ENCODE results near the gene LAMC3. TPM values are rescaled to one million over a fixed set of nuclear protein-coding genes. Genes with fewer than 3 reads are reported as not detected.

Gene LAMC3
- total RNA-seq, 1 donor from 2014 or later: 1.6 TPM

DNA sequence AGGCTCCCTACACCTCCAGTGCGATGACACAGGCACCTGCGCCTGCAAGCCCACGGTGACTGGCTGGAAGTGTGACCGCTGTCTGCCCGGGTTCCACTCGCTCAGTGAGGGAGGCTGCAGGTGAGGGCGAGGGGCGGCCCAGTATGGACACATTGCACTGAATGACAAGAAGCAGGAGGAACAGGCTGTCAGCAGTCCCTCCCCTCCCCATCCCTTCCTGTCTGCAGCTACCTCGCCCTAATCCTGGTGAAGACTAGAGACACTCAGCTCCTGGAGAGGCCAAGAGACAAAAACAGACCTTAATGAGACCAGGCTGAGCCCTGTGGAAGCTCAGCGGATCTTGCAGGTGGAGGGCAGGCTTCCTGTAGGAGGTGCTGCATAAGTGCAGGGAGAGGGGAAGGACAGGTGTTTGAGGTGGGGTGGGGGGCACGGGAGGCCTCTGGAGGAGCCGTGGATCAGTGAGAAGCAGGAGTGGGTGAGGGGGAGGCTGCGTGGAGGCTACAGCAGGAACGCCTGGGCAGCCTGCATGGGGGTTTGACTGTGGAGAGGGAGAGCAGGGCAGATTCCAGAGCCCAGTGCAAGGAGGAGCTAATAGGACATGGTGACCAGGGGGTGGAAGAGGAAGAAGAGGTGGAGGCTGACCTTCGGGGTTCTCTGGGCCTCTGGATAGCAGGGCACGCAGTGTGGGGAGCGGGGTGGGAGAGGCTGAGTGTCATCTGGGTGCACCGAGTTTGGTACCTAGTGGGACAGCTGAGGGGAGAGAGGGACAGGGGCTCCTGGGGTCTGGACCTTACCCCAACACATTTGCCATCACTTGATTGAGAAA, 30.4 kb downstream of the LAMC3 start:
- intact Hi-C loops (cut with DNase I): no loop called here
- H3K9me3 ChIP-seq: no peaks in the 10 kb centered on the region
- H3K4me3 ChIP-seq: no peak overlapping the region
- no peak overlapping the region for H3K27ac ChIP-seq
- peaks cover 6% of the 10 kb centered on the region in 2 donors for H3K4me1 ChIP-seq
- TF ChIP-seq CTCF (IDR thresholded peaks at IDR 0.05): no peak
- DNase-seq (ENCODE audit: low spot score in 2 of 2): no peak
- no peaks in the 10 kb centered on the region for H3K36me3 ChIP-seq
- H3K27me3 ChIP-seq: no peaks in the 10 kb centered on the region

DNA sequence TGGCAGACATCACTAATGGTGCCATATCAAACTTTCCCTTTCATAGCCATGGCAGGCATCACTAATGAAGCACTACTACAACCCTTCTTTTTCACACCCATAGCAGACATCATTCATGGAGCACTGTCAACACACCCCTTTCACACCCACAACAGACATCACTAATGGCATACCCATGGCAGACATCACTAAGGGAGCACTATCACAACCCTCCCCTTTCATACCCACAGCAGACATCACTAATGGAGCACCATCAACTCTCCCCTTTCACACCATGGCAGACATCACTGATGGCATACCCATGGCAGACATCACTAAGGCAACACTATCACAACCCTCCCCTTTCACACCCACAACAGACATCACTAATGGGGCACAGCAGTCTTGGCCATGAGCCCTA, 33.7 kb downstream of the LAMC3 start:
- Histone ChIP-seq H3K4me1 (peaks cover 0 to 1% of the 10 kb centered on the region in 2 donors), H3K27me3 (no peaks in the 10 kb centered on the region), H3K4me3 (no peak overlapping the region), H3K27ac (no peak overlapping the region), H3K9me3 (no peaks in the 10 kb centered on the region), H3K36me3 (no peaks in the 10 kb centered on the region)
- no peak for DNase-seq (ENCODE audit: low spot score in 2 of 2)
- no peak for TF ChIP-seq CTCF (IDR thresholded peaks at IDR 0.05)
- intact Hi-C loops (cut with DNase I): no loop called here

DNA sequence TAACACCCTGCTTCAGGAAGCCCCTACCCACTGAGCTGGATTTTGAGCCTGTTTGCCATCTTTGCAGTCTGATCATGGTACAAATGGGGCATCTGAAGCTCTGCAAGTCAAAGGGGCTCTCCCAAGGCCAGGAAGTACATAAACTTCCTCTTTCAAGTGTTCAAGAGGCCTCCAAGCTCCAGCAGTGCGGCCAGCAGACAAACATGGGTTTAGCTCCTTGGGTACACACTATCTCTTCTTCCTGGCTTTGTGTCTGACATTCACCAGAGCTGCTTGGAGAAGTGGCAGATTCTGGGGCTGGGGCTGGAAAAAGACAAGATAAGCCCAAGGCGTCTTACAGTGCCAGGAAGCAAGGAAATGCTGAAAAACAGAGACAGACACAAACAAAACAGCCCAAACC, 34.1 kb downstream of the LAMC3 start:
- no peaks in the 10 kb centered on the region for H3K9me3 ChIP-seq
- TF ChIP-seq CTCF (IDR thresholded peaks at IDR 0.05): no peak
- no peaks in the 10 kb centered on the region for H3K36me3 ChIP-seq
- no peak overlapping the region for H3K27ac ChIP-seq
- no peaks in the 10 kb centered on the region for H3K4me1 ChIP-seq
- DNase-seq (ENCODE audit: low spot score in 2 of 2): no peak
- no peaks in the 10 kb centered on the region for H3K27me3 ChIP-seq
- no peak overlapping the region for H3K4me3 ChIP-seq
- intact Hi-C loops (cut with DNase I): no loop called here

- Histone ChIP-seq H3K4me3 (no peak overlapping the region), H3K27ac (no peak overlapping the region), H3K4me1 (no peaks in the 10 kb centered on the region), H3K9me3 (no peaks in the 10 kb centered on the region), H3K27me3 (no peaks in the 10 kb centered on the region), H3K36me3 (no peaks in the 10 kb centered on the region)
- no peak for DNase-seq (ENCODE audit: low spot score in 2 of 2)
- intact Hi-C loops (cut with DNase I): no loop called here
- no peak for TF ChIP-seq CTCF (IDR thresholded peaks at IDR 0.05)
Measured at GRCh38 chr9:131043646-131044045, 34.7 kb downstream of the LAMC3 start.

GRCh38 chr9:131045300-131046092, 36.5 kb downstream of the LAMC3 start:
- Histone ChIP-seq H3K27ac (no peak overlapping the region), H3K27me3 (no peaks in the 10 kb centered on the region), H3K36me3 (no peaks in the 10 kb centered on the region), H3K9me3 (no peaks in the 10 kb centered on the region), H3K4me3 (no peak overlapping the region), H3K4me1 (no peaks in the 10 kb centered on the region)
- intact Hi-C loops (cut with DNase I): loop anchor here (5.0 kb wide), 3 partner anchors 38 to 338 kb away; partner anchors contain the start of gene LAMC3
- TF ChIP-seq CTCF (IDR thresholded peaks at IDR 0.05): no peak
- no peak for DNase-seq (ENCODE audit: low spot score in 2 of 2)
